Measurements from ENCODE around the gene RINL. TPM values are rescaled to one million over a fixed set of nuclear protein-coding genes. Genes with fewer than 3 reads are reported as not detected.
"Not testable (repeated sequence)": the region's sequence is repeated elsewhere in the genome, so short reads cannot be mapped to it uniquely, and the experiment has no call there.

Gene RINL
- total RNA-seq, 1 donor from 2014 or later, result 65.0 TPM

GRCh38 chr19:38831142-38831605 lies 46.9 kb downstream of the RINL start:
- no peaks in the 10 kb centered on the region for H3K9me3 Mint-ChIP-seq
- peak overlapping the region; percentile 95 for H3K27ac Mint-ChIP-seq
- DNase-seq (no peak), ATAC-seq (ENCODE audit: low read depth) (peak; percentile 42)
- H3K27me3 Mint-ChIP-seq, result no peaks in the 10 kb centered on the region
- POLR2A ChIA-PET, result interaction anchor here (0.6 to 7.7 kb wide), 22 partner anchors 10 to 926 kb away, joined by 3 to 118 read pairs (median 7); partner anchors contain the start of genes ACTN4, FAM98C, HNRNPL and NFKBIB
- peaks cover 56% of the 10 kb centered on the region for H3K36me3 Mint-ChIP-seq (ENCODE audit: low read depth)
- CTCF ChIA-PET, result interaction anchor here (1.0 to 1.7 kb wide), 5 partner anchors 18 to 99 kb away, joined by 3 to 12 read pairs (median 5); partner anchors contain the start of genes HNRNPL, MRPS12 and SARS2
- H3K4me1 Mint-ChIP-seq, result peaks cover 31% of the 10 kb centered on the region
- H3K4me3 Mint-ChIP-seq, result peak overlapping the region; percentile 94
- intact Hi-C loops (cut with micrococcal nuclease), result loop anchor here (1.0 to 5.0 kb wide), 9 partner anchors 19 to 184 kb away; partner anchors contain the start of genes ACTN4, MRPS12, NFKBIB and RINL
- no peak for TF ChIP-seq CTCF (IDR thresholded peaks at IDR 0.05)

DNA sequence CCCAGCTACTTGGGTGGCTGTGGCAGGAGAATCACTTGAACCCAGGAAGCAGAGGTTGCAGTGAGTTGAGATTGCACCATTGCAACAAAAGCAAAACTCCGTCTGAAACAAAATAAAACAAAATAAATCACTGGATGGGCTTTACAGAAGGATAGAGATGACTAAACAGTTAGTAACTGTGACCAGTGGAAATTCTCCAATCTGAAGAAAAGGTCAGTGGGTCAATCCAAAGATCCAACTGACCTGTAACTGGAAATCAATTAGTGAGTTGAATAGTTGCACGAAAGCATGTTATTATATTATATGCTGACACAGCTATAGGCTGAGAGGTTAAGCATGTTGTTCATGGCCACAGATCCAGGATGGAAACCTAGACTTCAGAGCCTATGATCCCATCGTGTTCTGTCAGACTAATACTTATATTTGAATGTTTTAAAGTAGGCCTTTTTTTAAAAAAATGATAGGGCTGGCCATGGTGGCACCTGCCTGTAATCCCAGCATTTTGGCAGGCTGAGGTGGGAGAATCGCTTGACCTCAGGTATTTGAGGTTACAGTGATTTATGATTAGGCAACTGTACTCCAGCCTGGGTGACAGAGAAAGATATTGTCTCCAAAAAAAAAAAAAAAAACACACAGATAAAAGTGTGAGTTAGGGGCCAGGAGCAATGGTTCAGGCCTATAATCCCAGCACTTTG lies 47.9 kb downstream of the RINL start:
- ChIA-PET CTCF (no interaction called here), POLR2A (interaction anchor here (0.6 to 7.7 kb wide), 4 partner anchors 19 to 65 kb away, joined by 7 to 118 read pairs (median 24); partner anchors contain the start of gene HNRNPL)
- no peak for TF ChIP-seq CTCF (IDR thresholded peaks at IDR 0.05)
- Mint-ChIP-seq H3K36me3 (ENCODE audit: low read depth) (peaks cover 54% of the 10 kb centered on the region), H3K4me3 (peak overlapping the region; percentile 94), H3K27ac (no peak overlapping the region), H3K9me3 (no peaks in the 10 kb centered on the region), H3K4me1 (peaks cover 31% of the 10 kb centered on the region), H3K27me3 (no peaks in the 10 kb centered on the region)
- no peak for ATAC-seq (ENCODE audit: low read depth)
- intact Hi-C loops (cut with micrococcal nuclease), result loop anchor here (2.0 to 5.0 kb wide), 3 partner anchors 49 to 93 kb away; partner anchors contain the start of gene RINL
- no peak for DNase-seq

DNA sequence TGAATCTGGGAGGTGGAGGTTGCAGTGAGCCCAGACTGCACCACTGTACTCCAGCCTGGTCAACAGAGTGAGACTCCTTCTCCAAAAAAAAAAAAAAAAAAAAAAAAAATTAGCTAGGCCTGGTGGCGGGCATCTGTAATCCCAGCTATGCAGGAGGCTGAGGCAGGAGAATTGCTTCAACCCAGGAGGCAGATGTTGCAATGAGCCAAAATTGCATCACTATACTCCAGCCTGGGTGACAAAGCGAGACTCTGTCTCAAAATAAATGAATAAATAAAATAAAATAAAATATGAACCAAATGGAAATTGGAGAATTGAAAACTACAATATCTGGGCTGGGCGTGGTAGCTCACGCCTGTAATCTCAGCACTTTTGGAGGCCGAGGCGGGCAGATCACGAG lies 48.9 kb downstream of the RINL start:
- Mint-ChIP-seq H3K4me1 (peaks cover 31% of the 10 kb centered on the region), H3K36me3 (ENCODE audit: low read depth) (peaks cover 61% of the 10 kb centered on the region)
- CTCF ChIA-PET; DNase-seq; ATAC-seq (ENCODE audit: low read depth); H3K4me3 Mint-ChIP-seq; H3K27ac Mint-ChIP-seq; H3K9me3 Mint-ChIP-seq; H3K27me3 Mint-ChIP-seq; intact Hi-C loops (cut with micrococcal nuclease): not testable (repeated sequence)
- POLR2A ChIA-PET, result interaction anchor here (0.7 to 7.7 kb wide), 3 partner anchors 20 to 106 kb away, joined by 3 to 118 read pairs (median 5); partner anchors contain the start of gene HNRNPL

GRCh38 chr19:38826856-38827551 lies 51.1 kb downstream of the RINL start:
- Mint-ChIP-seq H3K4me1 (peaks cover 27% of the 10 kb centered on the region), H3K9me3 (no peaks in the 10 kb centered on the region), H3K27me3 (no peaks in the 10 kb centered on the region), H3K27ac (no peak overlapping the region), H3K4me3 (no peak overlapping the region), H3K36me3 (ENCODE audit: low read depth) (peaks cover 78% of the 10 kb centered on the region)
- ChIA-PET POLR2A (no interaction called here), CTCF (no interaction called here)
- TF ChIP-seq CTCF (IDR thresholded peaks at IDR 0.05), result no peak
- intact Hi-C loops (cut with micrococcal nuclease), result no loop called here
- ATAC-seq (ENCODE audit: low read depth) (no peak), DNase-seq (no peak)

GRCh38 chr19:38825936-38826335 lies 52.1 kb downstream of the RINL start:
- CTCF ChIA-PET; H3K4me3 Mint-ChIP-seq; intact Hi-C loops (cut with micrococcal nuclease); ATAC-seq (ENCODE audit: low read depth); POLR2A ChIA-PET; DNase-seq; H3K9me3 Mint-ChIP-seq; H3K27ac Mint-ChIP-seq; H3K27me3 Mint-ChIP-seq: not testable (repeated sequence)
- Mint-ChIP-seq H3K36me3 (ENCODE audit: low read depth) (peaks cover 74% of the 10 kb centered on the region), H3K4me1 (peaks cover 20% of the 10 kb centered on the region)

- CTCF ChIA-PET; H3K27ac Mint-ChIP-seq; ATAC-seq (ENCODE audit: low read depth); intact Hi-C loops (cut with micrococcal nuclease); DNase-seq; H3K4me1 Mint-ChIP-seq; H3K27me3 Mint-ChIP-seq; H3K9me3 Mint-ChIP-seq; H3K4me3 Mint-ChIP-seq: not testable (repeated sequence)
- POLR2A ChIA-PET, result interaction anchor here (0.7 to 1.1 kb wide), 2 partner anchors 11 to 201 kb away, joined by 3 to 5 read pairs; partner anchors contain the start of gene ECH1
- H3K36me3 Mint-ChIP-seq (ENCODE audit: low read depth), result peaks cover 70% of the 10 kb centered on the region
These were observed 56.7 kb downstream of the RINL start for GRCh38 chr19:38821230-38821825.

Data from activated B cell treated with CpG ODN at 0.5 μM for 24 hours (primary cell).